ENCODE measurements around the gene UBE4A. TPM values are rescaled to one million over a fixed set of nuclear protein-coding genes. Genes with fewer than 3 reads are reported as not detected.

UBE4A gene
- total and polyA plus RNA-seq, 2 of the 4 experiments (the other 2 are of a cell fraction) = 15.2 to 69.7 TPM

GRCh38 chr11:118439646-118440045 is 80.2 kb downstream of the UBE4A start:
- dilution Hi-C loops (cut with HindIII; ENCODE audit: low sequenced_read_pairs, unreplicated experiment) = no loop called here
- H2BK5ac ChIP-seq (ENCODE audit: low read depth, low read length, poor library complexity, severe bottlenecking) = no peak overlapping the region

More at GRCh38 chr11:118439646-118440045, 80.2 kb downstream of the UBE4A start:
- no peak for TF ChIP-seq CTCF (conservative IDR thresholded peaks at IDR 0.05; ENCODE audit: low read depth, low read length)
- Histone ChIP-seq H3K27me3 (ENCODE audit: control insufficient read depth, insufficient read depth, low read length) (no peaks in the 10 kb centered on the region), H4K5ac (ENCODE audit: low read depth, low read length) (no peak overlapping the region), H3K27ac (ENCODE audit: insufficient read depth, low read length) (no peak overlapping the region), H3K4me1 (ENCODE audit: control insufficient read depth, insufficient read depth, low read length) (peaks cover 11% of the 10 kb centered on the region), H2AK9ac (replicated peaks; ENCODE audit: low read depth, low read length, poor library complexity) (no peak overlapping the region), H2BK20ac (ENCODE audit: low read depth, low read length) (no peak overlapping the region), H4K91ac (ENCODE audit: insufficient read depth, low read depth, low read length) (no peak overlapping the region), H3K36me3 (ENCODE audit: control insufficient read depth, insufficient read depth, low read length) (0 out of 2 replicates have a peak, but pooled peaks cover under 1% of the 10 kb centered on the region), H3K9ac (ENCODE audit: low read depth, low read length) (no peak overlapping the region), H3K4me3 (ENCODE audit: insufficient read depth, low read depth, low read length) (no peak overlapping the region), H2BK15ac (ENCODE audit: low read depth, low read length) (no peak overlapping the region), H3K56ac (ENCODE audit: extremely low read depth, insufficient read depth, low read length) (no peak overlapping the region), H3K18ac (ENCODE audit: low read depth, low read length) (no peak overlapping the region), H3K14ac (replicated peaks; ENCODE audit: low read depth, low read length) (no peak overlapping the region), H3K9me3 (ENCODE audit: control insufficient read depth, insufficient read depth, low read length) (no peaks in the 10 kb centered on the region), H3K4ac (ENCODE audit: low read depth, low read length) (no peak overlapping the region), H4K20me1 (ENCODE audit: insufficient read depth, low read length) (peaks cover 78% of the 10 kb centered on the region), H2AK5ac (ENCODE audit: low read depth, low read length) (no peak overlapping the region), H3K23ac (ENCODE audit: low read depth, low read length) (peak overlapping the region; percentile 66; the same call in 1 of the 2 replicates), H3K79me1 (ENCODE audit: low read depth in 1 of 2, low read length in 2 of 2) (peaks cover 0 to 68% of the 10 kb centered on the region in 2 experiments; a peak in 3 of 4 replicates), H2AFZ (replicated peaks; ENCODE audit: low read length, poor library complexity) (no peak overlapping the region), H3K4me2 (ENCODE audit: low read depth, low read length) (no peak overlapping the region), H3K9me1 (ENCODE audit: insufficient read depth, low read length) (peaks cover 5% of the 10 kb centered on the region; the same call in 1 of the 2 replicates), H4K8ac (ENCODE audit: low read depth in 2 of 2, low read length in 2 of 2) (no peak overlapping the region), H2BK120ac (ENCODE audit: low read depth, low read length) (no peak overlapping the region)
- in situ Hi-C loops (cut with MboI; ENCODE audit: low sequenced_read_pairs) = no loop called here
- POLR2A ChIA-PET (ENCODE audit: unreplicated experiment) = no interaction called here
- DNase-seq (no peak), ATAC-seq (ENCODE audit: low read depth) (no peak)
- BruUV-seq (replicated peaks) = no TSS peak
- intact Hi-C loops (cut with micrococcal nuclease) = loop anchor here (5.0 kb wide), 1 partner anchor 48 kb away; no protein-coding TSS in a partner anchor
- CTCF ChIA-PET = interaction anchor here (0.7 to 1.1 kb wide), 3 partner anchors 15 to 37 kb away, joined by 3 to 8 read pairs (median 3); no protein-coding TSS in a partner anchor
